HEK293 (cell line): ENCODE data around the gene ZNF410.

Source experiments
- KLF1 ChIP-seq: fragments of 450-650 bp; formaldehyde crosslinking; IDR thresholded peaks from 2 replicates; pipeline ENCODE4 v1.5.1; 2016; ENCODE audit warnings: missing biosample characterization, missing genetic modification characterization
- KLF10 ChIP-seq: fragments of 450-650 bp; IDR thresholded peaks from 2 replicates; pipeline ENCODE4 v1.5.1; 2018; ENCODE audit warnings: missing biosample characterization, mild to moderate bottlenecking, missing genetic modification characterization
- KLF8 ChIP-seq: fragments of 450-650 bp; formaldehyde crosslinking; IDR thresholded peaks from 2 replicates; pipeline ENCODE4 v1.5.1; 2016; ENCODE audit warnings: missing biosample characterization, missing genetic modification characterization
- OSR2 ChIP-seq: fragments of 450-650 bp; formaldehyde crosslinking; IDR thresholded peaks from 2 replicates; pipeline ENCODE4 v1.5.1; 2016; ENCODE audit warnings: missing biosample characterization, missing genetic modification characterization
- PRDM1 ChIP-seq: fragments of 450-650 bp; formaldehyde crosslinking; IDR thresholded peaks from 2 replicates; pipeline ENCODE4; 2016; ENCODE audit warnings: missing biosample characterization, missing genetic modification characterization
- SP3 ChIP-seq: fragments of 450-650 bp; formaldehyde crosslinking; IDR thresholded peaks from 2 replicates; pipeline ENCODE4 v1.5.1; 2016; ENCODE audit warnings: missing biosample characterization, missing genetic modification characterization
- TCF7L2 ChIP-seq: IDR thresholded peaks from 2 replicates; pipeline ENCODE4 v1.6.1; 2011; ENCODE audit warnings: low read depth, mild to moderate bottlenecking, inconsistent platforms, low read length, moderate library complexity, borderline replicate concordance
- TRIM28 ChIP-seq: IDR thresholded peaks from 2 replicates; pipeline ENCODE4 v1.6.1; 2011; ENCODE audit warnings: low read length, control low read depth, borderline replicate concordance
- YY2 ChIP-seq: fragments of 450-650 bp; formaldehyde crosslinking; IDR thresholded peaks from 2 replicates; pipeline ENCODE4 v1.5.1; 2016; ENCODE audit warnings: missing biosample characterization, missing genetic modification characterization
- ZBTB20 ChIP-seq: fragments of 450-650 bp; formaldehyde crosslinking; IDR thresholded peaks from 2 replicates; pipeline ENCODE4 v1.5.1; 2016; ENCODE audit warnings: missing biosample characterization, missing genetic modification characterization
- ZNF10 ChIP-seq: fragments of 450-650 bp; formaldehyde crosslinking; IDR thresholded peaks from 2 replicates; pipeline ENCODE4 v1.5.1; 2017; ENCODE audit warnings: missing biosample characterization, missing genetic modification characterization
- ZNF292 ChIP-seq: fragments of 450-650 bp; formaldehyde crosslinking; IDR thresholded peaks from 2 replicates; pipeline ENCODE4 v1.5.1; 2016; ENCODE audit warnings: low read depth, missing biosample characterization, missing genetic modification characterization, borderline replicate concordance
- ZNF311 ChIP-seq: fragments of 450-650 bp; formaldehyde crosslinking; IDR thresholded peaks from 2 replicates; pipeline ENCODE4 v1.5.1; 2017; ENCODE audit warnings: missing biosample characterization, missing genetic modification characterization, borderline replicate concordance
- ZNF37A ChIP-seq: fragments of 450-650 bp; IDR thresholded peaks from 2 replicates; pipeline ENCODE4 v1.5.1; 2018; ENCODE audit warnings: missing biosample characterization, missing genetic modification characterization
- ZNF423 ChIP-seq: fragments of 450-650 bp; formaldehyde crosslinking; IDR thresholded peaks from 2 replicates; pipeline ENCODE4 v1.5.1; 2016; ENCODE audit warnings: missing biosample characterization, missing genetic modification characterization
- ZNF501 ChIP-seq: fragments of 450-650 bp; formaldehyde crosslinking; IDR thresholded peaks from 2 replicates; pipeline ENCODE4 v1.5.1; 2016; ENCODE audit warnings: missing biosample characterization, missing genetic modification characterization
- ZNF544 ChIP-seq: fragments of 450-650 bp; formaldehyde crosslinking; IDR thresholded peaks from 2 replicates; pipeline ENCODE4 v1.5.0; 2017; ENCODE audit warnings: missing biosample characterization, missing genetic modification characterization
- ZNF707 ChIP-seq: fragments of 450-650 bp; formaldehyde crosslinking; IDR thresholded peaks from 2 replicates; pipeline ENCODE4 v1.5.1; 2016; ENCODE audit warnings: missing biosample characterization, missing genetic modification characterization
- ZNF768 ChIP-seq: fragments of 450-650 bp; formaldehyde crosslinking; IDR thresholded peaks from 2 replicates; pipeline ENCODE4 v1.5.1; 2018; ENCODE audit warnings: missing biosample characterization, mild to moderate bottlenecking, missing genetic modification characterization
- ZNF830 ChIP-seq: fragments of 450-650 bp; IDR thresholded peaks from 2 replicates; pipeline ENCODE4 v1.5.0; 2018; ENCODE audit warnings: missing biosample characterization, missing genetic modification characterization, low read depth, mild to moderate bottlenecking, moderate library complexity
- TF ChIP-seq, protein P1 (sequence below): fragments of 450-650 bp; formaldehyde crosslinking; IDR thresholded peaks from 2 replicates; pipeline ENCODE4 v1.5.1; 2016; ENCODE audit warnings: missing biosample characterization, missing genetic modification characterization, borderline replicate concordance
- TF ChIP-seq, protein P2 (sequence below): fragments of 450-650 bp; formaldehyde crosslinking; IDR thresholded peaks from 2 replicates; pipeline ENCODE4 v1.5.1; 2016; ENCODE audit warnings: missing biosample characterization, missing genetic modification characterization
- TF ChIP-seq, protein P3 (sequence below): fragments of 450-650 bp; formaldehyde crosslinking; IDR thresholded peaks from 2 replicates; pipeline ENCODE4 v1.5.1; 2016; ENCODE audit warnings: missing biosample characterization, missing genetic modification characterization
- TF ChIP-seq, protein P4 (sequence below): fragments of 450-650 bp; formaldehyde crosslinking; IDR thresholded peaks from 2 replicates; pipeline ENCODE4 v1.5.1; 2017; ENCODE audit warnings: missing biosample characterization, mild to moderate bottlenecking, missing genetic modification characterization, moderate library complexity
- TF ChIP-seq, protein P5 (sequence below): fragments of 450-650 bp; formaldehyde crosslinking; optimal IDR thresholded peaks from 2 replicates; pipeline ENCODE3; 2016; ENCODE audit warnings: missing biosample characterization, mild to moderate bottlenecking, missing genetic modification characterization

ZNF410 gene

DNA sequence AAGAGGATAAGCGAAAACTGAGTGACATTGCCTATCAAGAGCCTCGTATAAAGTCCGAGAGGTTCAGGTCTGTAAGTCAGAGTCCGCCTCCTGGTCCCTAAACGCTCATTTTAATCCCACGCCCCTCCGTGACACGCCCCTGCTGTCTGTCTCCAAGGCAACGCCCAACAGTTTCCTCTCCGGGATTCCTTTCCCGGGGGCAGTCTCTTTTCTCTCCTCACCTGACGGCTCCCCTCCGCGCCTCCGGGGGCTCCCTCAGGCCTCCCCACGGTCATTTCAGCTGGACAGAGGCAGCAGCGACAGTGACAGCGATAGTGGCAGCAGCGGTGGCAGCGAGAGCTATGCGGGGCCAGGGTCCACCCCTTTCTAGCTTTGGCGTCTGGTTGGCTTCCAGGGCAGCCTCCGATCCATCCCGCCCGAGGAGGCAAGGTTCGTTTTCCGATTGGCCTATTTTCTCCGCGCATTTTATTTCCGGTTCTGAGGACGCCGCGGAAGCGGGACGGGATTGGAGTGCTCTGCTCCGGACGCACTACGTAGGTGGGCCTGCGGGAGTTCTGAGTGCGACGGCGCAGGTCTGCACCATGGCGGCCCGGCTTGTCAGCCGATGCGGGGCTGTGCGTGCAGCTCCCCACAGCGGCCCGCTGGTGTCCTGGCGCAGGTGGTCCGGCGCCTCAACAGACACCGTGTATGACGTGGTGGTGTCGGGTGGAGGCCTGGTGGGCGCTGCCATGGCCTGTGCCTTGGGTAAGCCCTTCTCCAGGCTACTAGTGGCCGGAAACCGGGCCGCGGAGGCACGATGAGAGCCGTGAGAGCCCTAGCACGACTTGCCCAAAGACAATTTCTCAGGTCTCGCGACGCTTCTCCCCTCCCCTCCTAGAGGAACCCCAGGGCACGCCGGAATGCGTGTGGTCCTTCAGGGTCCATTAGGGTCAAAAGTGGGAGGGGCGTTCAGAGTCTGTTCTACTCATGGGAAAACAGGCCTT is 63.4 kb downstream of the ZNF410 start, which contains the start of the genes COQ6 and FAM161B (continued):
- TF ChIP-seq, protein P1, sequence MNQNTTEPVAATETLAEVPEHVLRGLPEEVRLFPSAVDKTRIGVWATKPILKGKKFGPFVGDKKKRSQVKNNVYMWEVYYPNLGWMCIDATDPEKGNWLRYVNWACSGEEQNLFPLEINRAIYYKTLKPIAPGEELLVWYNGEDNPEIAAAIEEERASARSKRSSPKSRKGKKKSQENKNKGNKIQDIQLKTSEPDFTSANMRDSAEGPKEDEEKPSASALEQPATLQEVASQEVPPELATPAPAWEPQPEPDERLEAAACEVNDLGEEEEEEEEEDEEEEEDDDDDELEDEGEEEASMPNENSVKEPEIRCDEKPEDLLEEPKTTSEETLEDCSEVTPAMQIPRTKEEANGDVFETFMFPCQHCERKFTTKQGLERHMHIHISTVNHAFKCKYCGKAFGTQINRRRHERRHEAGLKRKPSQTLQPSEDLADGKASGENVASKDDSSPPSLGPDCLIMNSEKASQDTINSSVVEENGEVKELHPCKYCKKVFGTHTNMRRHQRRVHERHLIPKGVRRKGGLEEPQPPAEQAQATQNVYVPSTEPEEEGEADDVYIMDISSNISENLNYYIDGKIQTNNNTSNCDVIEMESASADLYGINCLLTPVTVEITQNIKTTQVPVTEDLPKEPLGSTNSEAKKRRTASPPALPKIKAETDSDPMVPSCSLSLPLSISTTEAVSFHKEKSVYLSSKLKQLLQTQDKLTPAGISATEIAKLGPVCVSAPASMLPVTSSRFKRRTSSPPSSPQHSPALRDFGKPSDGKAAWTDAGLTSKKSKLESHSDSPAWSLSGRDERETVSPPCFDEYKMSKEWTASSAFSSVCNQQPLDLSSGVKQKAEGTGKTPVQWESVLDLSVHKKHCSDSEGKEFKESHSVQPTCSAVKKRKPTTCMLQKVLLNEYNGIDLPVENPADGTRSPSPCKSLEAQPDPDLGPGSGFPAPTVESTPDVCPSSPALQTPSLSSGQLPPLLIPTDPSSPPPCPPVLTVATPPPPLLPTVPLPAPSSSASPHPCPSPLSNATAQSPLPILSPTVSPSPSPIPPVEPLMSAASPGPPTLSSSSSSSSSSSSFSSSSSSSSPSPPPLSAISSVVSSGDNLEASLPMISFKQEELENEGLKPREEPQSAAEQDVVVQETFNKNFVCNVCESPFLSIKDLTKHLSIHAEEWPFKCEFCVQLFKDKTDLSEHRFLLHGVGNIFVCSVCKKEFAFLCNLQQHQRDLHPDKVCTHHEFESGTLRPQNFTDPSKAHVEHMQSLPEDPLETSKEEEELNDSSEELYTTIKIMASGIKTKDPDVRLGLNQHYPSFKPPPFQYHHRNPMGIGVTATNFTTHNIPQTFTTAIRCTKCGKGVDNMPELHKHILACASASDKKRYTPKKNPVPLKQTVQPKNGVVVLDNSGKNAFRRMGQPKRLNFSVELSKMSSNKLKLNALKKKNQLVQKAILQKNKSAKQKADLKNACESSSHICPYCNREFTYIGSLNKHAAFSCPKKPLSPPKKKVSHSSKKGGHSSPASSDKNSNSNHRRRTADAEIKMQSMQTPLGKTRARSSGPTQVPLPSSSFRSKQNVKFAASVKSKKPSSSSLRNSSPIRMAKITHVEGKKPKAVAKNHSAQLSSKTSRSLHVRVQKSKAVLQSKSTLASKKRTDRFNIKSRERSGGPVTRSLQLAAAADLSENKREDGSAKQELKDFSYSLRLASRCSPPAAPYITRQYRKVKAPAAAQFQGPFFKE (tag by site-specific recombination), result no peak
- TF ChIP-seq ZNF423 (tag by site-specific recombination), result no peak
- peak; percentile 87 for TF ChIP-seq YY2
- TF ChIP-seq ZBTB20 (tag by site-specific recombination), result peak; percentile 67; the same call in 1 of the 2 replicates
- no peak for TF ChIP-seq ZNF544
- peak; percentile 80; the same call in 1 of the 2 replicates for TF ChIP-seq ZNF501 (tag by site-specific recombination)
- TF ChIP-seq KLF1 (tag by site-specific recombination), result peak; percentile 67
- TF ChIP-seq, protein P2, sequence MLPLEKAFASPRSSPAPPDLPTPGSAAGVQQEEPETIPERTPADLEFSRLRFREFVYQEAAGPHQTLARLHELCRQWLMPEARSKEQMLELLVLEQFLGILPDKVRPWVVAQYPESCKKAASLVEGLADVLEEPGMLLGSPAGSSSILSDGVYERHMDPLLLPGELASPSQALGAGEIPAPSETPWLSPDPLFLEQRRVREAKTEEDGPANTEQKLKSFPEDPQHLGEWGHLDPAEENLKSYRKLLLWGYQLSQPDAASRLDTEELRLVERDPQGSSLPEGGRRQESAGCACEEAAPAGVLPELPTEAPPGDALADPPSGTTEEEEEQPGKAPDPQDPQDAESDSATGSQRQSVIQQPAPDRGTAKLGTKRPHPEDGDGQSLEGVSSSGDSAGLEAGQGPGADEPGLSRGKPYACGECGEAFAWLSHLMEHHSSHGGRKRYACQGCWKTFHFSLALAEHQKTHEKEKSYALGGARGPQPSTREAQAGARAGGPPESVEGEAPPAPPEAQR, result no peak
- no peak for TF ChIP-seq ZNF311 (tag by site-specific recombination)
- no peak for TF ChIP-seq TCF7L2
- TF ChIP-seq KLF10 (tag by site-specific recombination), result 0 out of 2 replicates have a peak, but pooled peaks have one; percentile 40
- peak; percentile 88 for TF ChIP-seq PRDM1 (tag by site-specific recombination)
- 0 out of 2 replicates have a peak, but pooled peaks have one; percentile 32 for TF ChIP-seq ZNF10 (tag by site-specific recombination)
- no peak for TF ChIP-seq ZNF768 (tag by site-specific recombination)
- TF ChIP-seq, protein P3, sequence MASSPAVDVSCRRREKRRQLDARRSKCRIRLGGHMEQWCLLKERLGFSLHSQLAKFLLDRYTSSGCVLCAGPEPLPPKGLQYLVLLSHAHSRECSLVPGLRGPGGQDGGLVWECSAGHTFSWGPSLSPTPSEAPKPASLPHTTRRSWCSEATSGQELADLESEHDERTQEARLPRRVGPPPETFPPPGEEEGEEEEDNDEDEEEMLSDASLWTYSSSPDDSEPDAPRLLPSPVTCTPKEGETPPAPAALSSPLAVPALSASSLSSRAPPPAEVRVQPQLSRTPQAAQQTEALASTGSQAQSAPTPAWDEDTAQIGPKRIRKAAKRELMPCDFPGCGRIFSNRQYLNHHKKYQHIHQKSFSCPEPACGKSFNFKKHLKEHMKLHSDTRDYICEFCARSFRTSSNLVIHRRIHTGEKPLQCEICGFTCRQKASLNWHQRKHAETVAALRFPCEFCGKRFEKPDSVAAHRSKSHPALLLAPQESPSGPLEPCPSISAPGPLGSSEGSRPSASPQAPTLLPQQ (tag by site-specific recombination), result peak; percentile 71
- peak; percentile 67; the same call in 1 of the 2 replicates for TF ChIP-seq TRIM28
- no peak for TF ChIP-seq ZNF707 (tag by site-specific recombination)
- TF ChIP-seq, protein P4, sequence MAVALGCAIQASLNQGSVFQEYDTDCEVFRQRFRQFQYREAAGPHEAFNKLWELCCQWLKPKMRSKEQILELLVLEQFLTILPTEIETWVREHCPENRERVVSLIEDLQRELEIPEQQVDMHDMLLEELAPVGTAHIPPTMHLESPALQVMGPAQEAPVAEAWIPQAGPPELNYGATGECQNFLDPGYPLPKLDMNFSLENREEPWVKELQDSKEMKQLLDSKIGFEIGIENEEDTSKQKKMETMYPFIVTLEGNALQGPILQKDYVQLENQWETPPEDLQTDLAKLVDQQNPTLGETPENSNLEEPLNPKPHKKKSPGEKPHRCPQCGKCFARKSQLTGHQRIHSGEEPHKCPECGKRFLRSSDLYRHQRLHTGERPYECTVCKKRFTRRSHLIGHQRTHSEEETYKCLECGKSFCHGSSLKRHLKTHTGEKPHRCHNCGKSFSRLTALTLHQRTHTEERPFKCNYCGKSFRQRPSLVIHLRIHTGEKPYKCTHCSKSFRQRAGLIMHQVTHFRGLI (tag by site-specific recombination), result no peak
- no peak for TF ChIP-seq ZNF830
- TF ChIP-seq, protein P5, sequence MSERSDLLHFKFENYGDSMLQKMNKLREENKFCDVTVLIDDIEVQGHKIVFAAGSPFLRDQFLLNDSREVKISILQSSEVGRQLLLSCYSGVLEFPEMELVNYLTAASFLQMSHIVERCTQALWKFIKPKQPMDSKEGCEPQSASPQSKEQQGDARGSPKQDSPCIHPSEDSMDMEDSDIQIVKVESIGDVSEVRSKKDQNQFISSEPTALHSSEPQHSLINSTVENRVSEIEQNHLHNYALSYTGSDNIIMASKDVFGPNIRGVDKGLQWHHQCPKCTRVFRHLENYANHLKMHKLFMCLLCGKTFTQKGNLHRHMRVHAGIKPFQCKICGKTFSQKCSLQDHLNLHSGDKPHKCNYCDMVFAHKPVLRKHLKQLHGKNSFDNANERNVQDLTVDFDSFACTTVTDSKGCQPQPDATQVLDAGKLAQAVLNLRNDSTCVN (tag by site-specific recombination), result peak; percentile 61
- 0 out of 2 replicates have a peak, but pooled peaks have one; percentile 11 for TF ChIP-seq OSR2
- no peak; the same call in 1 of the 2 replicates for TF ChIP-seq KLF8 (tag by site-specific recombination)
- peak; percentile 60 for TF ChIP-seq SP3 (tag by site-specific recombination)
- TF ChIP-seq ZNF37A, result no peak
- TF ChIP-seq ZNF292 (tag by site-specific recombination), result no peak
